IMR-90 (cell line): Measurements from ENCODE around the gene BCL2L11.

Experiments
- CEBPB ChIP-seq: IDR thresholded peaks from 2 replicates; pipeline ENCODE4 v1.6.1; 2012; ENCODE audit warnings: low read depth, low read length, improper control_type of control experiment
- CHD1 ChIP-seq: IDR thresholded peaks from 2 replicates; pipeline ENCODE4 v1.6.1; 2012; ENCODE audit warnings: low read depth, low read length, improper control_type of control experiment
- ELK1 ChIP-seq: fragments of 150-350 bp; IDR thresholded peaks from 2 replicates; pipeline ENCODE4 v1.6.1; 2016; ENCODE audit warnings: low read depth, mild to moderate bottlenecking, low read length, moderate library complexity, borderline replicate concordance
- MAFK ChIP-seq: IDR thresholded peaks from 2 replicates; pipeline ENCODE4 v1.6.1; 2012; ENCODE audit warnings: low read depth, low read length, improper control_type of control experiment
- MXI1 ChIP-seq: IDR thresholded peaks from 2 replicates; pipeline ENCODE4 v1.6.1; 2012; ENCODE audit warnings: low read depth, mild to moderate bottlenecking, low read length, moderate library complexity, borderline replicate concordance
- NFE2L2 ChIP-seq: fragments of 150-350 bp; IDR thresholded peaks from 2 replicates; pipeline ENCODE4 v1.6.1; 2016; ENCODE audit warnings: low read depth, mild to moderate bottlenecking, low read length
- POLR2A ChIP-seq: IDR thresholded peaks from 2 replicates; pipeline ENCODE4 v1.6.1; 2012; ENCODE audit warnings: mild to moderate bottlenecking, low read depth, low read length
- RAD21 ChIP-seq: IDR thresholded peaks from 2 replicates; pipeline ENCODE4 v1.6.1; 2012; ENCODE audit warnings: low read length, improper control_type of control experiment
- RCOR1 ChIP-seq: IDR thresholded peaks from 2 replicates; pipeline ENCODE4 v1.6.1; 2012; ENCODE audit warnings: mild to moderate bottlenecking, low read length, improper control_type of control experiment; ENCODE audit not compliant: insufficient replicate concordance
- RFX5 ChIP-seq: IDR thresholded peaks from 2 replicates; pipeline ENCODE4 v1.8.0; 2012; ENCODE audit warnings: low read depth, mild to moderate bottlenecking, low read length, moderate library complexity
- SMC3 ChIP-seq: fragments of 150-350 bp; IDR thresholded peaks from 2 replicates; pipeline ENCODE4 v1.6.1; 2016; ENCODE audit warnings: low read depth, mild to moderate bottlenecking, antibody characterized with exemption, low read length, moderate library complexity
- USF2 ChIP-seq: fragments of 150-350 bp; IDR thresholded peaks from 2 replicates; pipeline ENCODE4 v1.6.1; 2017; ENCODE audit warnings: mild to moderate bottlenecking, antibody characterized with exemption, low read length, low read depth
- TF ChIP-seq, protein P1 (sequence below): conservative IDR thresholded peaks from 2 replicates; pipeline ENCODE4 v1.5.1; 2012; ENCODE audit warnings: mild to moderate bottlenecking, low read depth, low read length, improper control_type of control experiment

DNA sequence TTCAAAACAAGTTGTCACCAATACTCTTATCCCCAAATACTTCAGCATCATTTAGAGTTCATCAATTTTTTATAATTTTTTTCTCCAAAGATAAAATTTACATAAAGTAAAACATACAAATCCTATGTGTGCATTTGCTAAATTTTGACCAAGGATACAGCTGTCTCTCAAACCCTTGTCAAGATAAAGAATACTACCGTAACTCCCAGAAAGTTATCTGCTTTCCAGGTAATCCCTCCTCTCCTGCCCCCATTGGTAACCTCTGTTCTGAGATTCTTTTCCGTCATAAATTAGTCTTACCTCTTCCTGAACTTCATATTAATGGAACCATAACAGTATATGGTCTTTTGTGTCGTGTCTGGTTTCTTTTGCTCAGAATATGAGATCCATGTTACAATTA lies 49.2 kb downstream of the BCL2L11 start:
- TF ChIP-seq, protein P1, sequence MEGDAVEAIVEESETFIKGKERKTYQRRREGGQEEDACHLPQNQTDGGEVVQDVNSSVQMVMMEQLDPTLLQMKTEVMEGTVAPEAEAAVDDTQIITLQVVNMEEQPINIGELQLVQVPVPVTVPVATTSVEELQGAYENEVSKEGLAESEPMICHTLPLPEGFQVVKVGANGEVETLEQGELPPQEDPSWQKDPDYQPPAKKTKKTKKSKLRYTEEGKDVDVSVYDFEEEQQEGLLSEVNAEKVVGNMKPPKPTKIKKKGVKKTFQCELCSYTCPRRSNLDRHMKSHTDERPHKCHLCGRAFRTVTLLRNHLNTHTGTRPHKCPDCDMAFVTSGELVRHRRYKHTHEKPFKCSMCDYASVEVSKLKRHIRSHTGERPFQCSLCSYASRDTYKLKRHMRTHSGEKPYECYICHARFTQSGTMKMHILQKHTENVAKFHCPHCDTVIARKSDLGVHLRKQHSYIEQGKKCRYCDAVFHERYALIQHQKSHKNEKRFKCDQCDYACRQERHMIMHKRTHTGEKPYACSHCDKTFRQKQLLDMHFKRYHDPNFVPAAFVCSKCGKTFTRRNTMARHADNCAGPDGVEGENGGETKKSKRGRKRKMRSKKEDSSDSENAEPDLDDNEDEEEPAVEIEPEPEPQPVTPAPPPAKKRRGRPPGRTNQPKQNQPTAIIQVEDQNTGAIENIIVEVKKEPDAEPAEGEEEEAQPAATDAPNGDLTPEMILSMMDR = no peak
- TF ChIP-seq POLR2A (no peak), SMC3 (no peak), NFE2L2 (no peak), MXI1 (no peak), ELK1 (no peak), USF2 (no peak), RCOR1 (no peak), RAD21 (no peak), MAFK (no peak), CHD1 (no peak), CEBPB (no peak), RFX5 (no peak)
